ENCODE data around the gene SH3BGR. TPM values are rescaled to one million over a fixed set of nuclear protein-coding genes. Genes with fewer than 3 reads are reported as not detected.

The SH3BGR gene
- total and polyA plus RNA-seq, 4 donors = 0.33 to 5.4 (median 2.0) TPM

GRCh38 chr21:39553331-39553730 is 101.6 kb downstream of the SH3BGR start:
- no peak for TF ChIP-seq JUND (IDR thresholded peaks at IDR 0.05)
- no peak for TF ChIP-seq CTCF (IDR thresholded peaks at IDR 0.05; ENCODE audit: low read depth, low read length, missing input control)
- TF ChIP-seq HNF4G (IDR thresholded peaks at IDR 0.05) = no peak
- TF ChIP-seq FOXA2 (IDR thresholded peaks at IDR 0.05) = no peak
- no peak for TF ChIP-seq FOXA1 (IDR thresholded peaks at IDR 0.05)
- no peak for TF ChIP-seq SP1 (IDR thresholded peaks at IDR 0.05)
- TF ChIP-seq RXRA (IDR thresholded peaks at IDR 0.05) = no peak
- TF ChIP-seq RAD21 (IDR thresholded peaks at IDR 0.05) = no peak
- TF ChIP-seq NR2F2 (IDR thresholded peaks at IDR 0.05) = no peak
- TF ChIP-seq YY1 (IDR thresholded peaks at IDR 0.05) = no peak
- TF ChIP-seq REST (IDR thresholded peaks at IDR 0.05) = no peak
- TF ChIP-seq HNF4A (conservative IDR thresholded peaks at IDR 0.05) = no peak
- TF ChIP-seq TAF1 (conservative IDR thresholded peaks at IDR 0.05) = no peak
- no peaks in the 10 kb centered on the region for H3K4me1 ChIP-seq (ENCODE audit: control insufficient read depth in 4 of 4, insufficient read depth in 4 of 4, low read length in 3 of 4)
- no peak for DNase-seq (ENCODE audit: low spot score)
- H3K4me3 ChIP-seq (ENCODE audit: low read depth in 1 of 3, low read length in 3 of 3) = no peak overlapping the region
- no peak overlapping the region for H3K27ac ChIP-seq (ENCODE audit: low read depth in 1 of 2, low read length in 2 of 2)
- no peaks in the 10 kb centered on the region for H3K9me3 ChIP-seq (ENCODE audit: control insufficient read depth in 4 of 4, low read length in 3 of 4)
- no peaks in the 10 kb centered on the region for H3K36me3 ChIP-seq (ENCODE audit: control insufficient read depth in 4 of 4, insufficient read depth in 3 of 4, low read depth in 1 of 4, low read length in 3 of 4)
- 30% methylated on average over 3 of the region's 3 CpGs for WGBS
- peaks cover 0 to 2% (median 0%) of the 10 kb centered on the region in 4 donors for H3K27me3 ChIP-seq (ENCODE audit: control insufficient read depth in 4 of 4, insufficient read depth in 4 of 4, low read length in 3 of 4)
- no peak overlapping the region for H3K9ac ChIP-seq (ENCODE audit: low read depth in 1 of 2, low read length in 2 of 2)

GRCh38 chr21:39555911-39556590 is 104.3 kb downstream of the SH3BGR start:
- 81% methylated on average over 6 of the region's 6 CpGs for WGBS
- Histone ChIP-seq H3K9ac (ENCODE audit: low read depth in 1 of 2, low read length in 2 of 2) (no peak overlapping the region), H3K4me3 (ENCODE audit: low read depth in 1 of 3, low read length in 3 of 3) (no peak overlapping the region), H3K9me3 (ENCODE audit: control insufficient read depth in 4 of 4, low read length in 3 of 4) (no peaks in the 10 kb centered on the region), H3K27ac (ENCODE audit: low read depth in 1 of 2, low read length in 2 of 2) (no peak overlapping the region), H3K27me3 (ENCODE audit: control insufficient read depth in 4 of 4, insufficient read depth in 4 of 4, low read length in 3 of 4) (peaks cover 0 to 2% (median 0%) of the 10 kb centered on the region in 4 donors), H3K36me3 (ENCODE audit: control insufficient read depth in 4 of 4, insufficient read depth in 3 of 4, low read depth in 1 of 4, low read length in 3 of 4) (no peaks in the 10 kb centered on the region), H3K4me1 (ENCODE audit: control insufficient read depth in 4 of 4, insufficient read depth in 4 of 4, low read length in 3 of 4) (no peaks in the 10 kb centered on the region)
- no peak for DNase-seq (ENCODE audit: low spot score)
- no peak for TF ChIP-seq EGR1 (IDR thresholded peaks at IDR 0.05; ENCODE audit: low read depth in 2 of 2)
- TF ChIP-seq ZBTB33 (IDR thresholded peaks at IDR 0.05) = no peak
- TF ChIP-seq YY1 (IDR thresholded peaks at IDR 0.05) = no peak
- TF ChIP-seq FOXA2 (IDR thresholded peaks at IDR 0.05) = no peak
- no peak for TF ChIP-seq ATF3 (IDR thresholded peaks at IDR 0.05)
- TF ChIP-seq NR2F2 (IDR thresholded peaks at IDR 0.05) = no peak
- TF ChIP-seq RXRA (IDR thresholded peaks at IDR 0.05) = no peak
- TF ChIP-seq HNF4G (IDR thresholded peaks at IDR 0.05) = no peak
- TF ChIP-seq REST (IDR thresholded peaks at IDR 0.05) = no peak
- TF ChIP-seq SP1 (IDR thresholded peaks at IDR 0.05) = no peak
- no peak for TF ChIP-seq TAF1 (conservative IDR thresholded peaks at IDR 0.05)
- no peak for TF ChIP-seq CTCF (IDR thresholded peaks at IDR 0.05; ENCODE audit: low read depth, low read length, missing input control)
- TF ChIP-seq GABPA (IDR thresholded peaks at IDR 0.05 in 1 of 2, conservative IDR thresholded peaks at IDR 0.05 in 1 of 2) = no peak
- no peak for TF ChIP-seq HNF4A (conservative IDR thresholded peaks at IDR 0.05)

Measured in liver (tissue), 9 donors.